Activated naive CD8-positive, alpha-beta T cell (primary cell): ENCODE data around the gene PIP4K2A.

ENCODE experiments used
- H3K27ac Mint-ChIP-seq: one replicate; pipeline ENCODE4 v1.8.0; 2021; ENCODE audit warnings: mixed read lengths
- H3K27me3 Mint-ChIP-seq: one replicate; pipeline ENCODE4 v1.8.0; 2021; ENCODE audit warnings: mixed read lengths
- H3K36me3 Mint-ChIP-seq: one replicate; pipeline ENCODE4 v1.8.0; 2021; ENCODE audit warnings: mixed read lengths
- H3K4me1 Mint-ChIP-seq: one replicate; pipeline ENCODE4 v1.8.0; 2021; ENCODE audit warnings: low read depth, mixed read lengths
- H3K4me3 Mint-ChIP-seq: one replicate; pipeline ENCODE4 v1.8.0; 2021; ENCODE audit warnings: mild to moderate bottlenecking, mixed read lengths
- H3K9me3 Mint-ChIP-seq: one replicate; pipeline ENCODE4 v1.8.0; 2021; ENCODE audit warnings: low read depth, mixed read lengths

The PIP4K2A gene

GRCh38 chr10:22712211-22712955, 2.0 kb downstream of the PIP4K2A start:
- peak overlapping the region; percentile 90 for H3K4me3 Mint-ChIP-seq
- no peaks in the 10 kb centered on the region for H3K27me3 Mint-ChIP-seq
- no peaks in the 10 kb centered on the region for H3K9me3 Mint-ChIP-seq
- H3K36me3 Mint-ChIP-seq = peaks cover 3% of the 10 kb centered on the region
- H3K4me1 Mint-ChIP-seq = peaks cover 55% of the 10 kb centered on the region
- peak overlapping the region; percentile 96 for H3K27ac Mint-ChIP-seq

GRCh38 chr10:22711373-22711772, 3.0 kb downstream of the PIP4K2A start:
- Mint-ChIP-seq H3K4me3 (peak overlapping the region; percentile 90), H3K9me3 (no peaks in the 10 kb centered on the region), H3K27ac (peak overlapping the region; percentile 90), H3K4me1 (peaks cover 63% of the 10 kb centered on the region), H3K36me3 (peaks cover 5% of the 10 kb centered on the region), H3K27me3 (no peaks in the 10 kb centered on the region)

- peaks cover 9% of the 10 kb centered on the region for H3K36me3 Mint-ChIP-seq
- no peaks in the 10 kb centered on the region for H3K27me3 Mint-ChIP-seq
- no peaks in the 10 kb centered on the region for H3K9me3 Mint-ChIP-seq
- H3K27ac Mint-ChIP-seq = peak overlapping the region; percentile 90
- H3K4me3 Mint-ChIP-seq = peak overlapping the region; percentile 90
- H3K4me1 Mint-ChIP-seq = peaks cover 72% of the 10 kb centered on the region
Measured at GRCh38 chr10:22710139-22710745, 4.1 kb downstream of the PIP4K2A start.

DNA sequence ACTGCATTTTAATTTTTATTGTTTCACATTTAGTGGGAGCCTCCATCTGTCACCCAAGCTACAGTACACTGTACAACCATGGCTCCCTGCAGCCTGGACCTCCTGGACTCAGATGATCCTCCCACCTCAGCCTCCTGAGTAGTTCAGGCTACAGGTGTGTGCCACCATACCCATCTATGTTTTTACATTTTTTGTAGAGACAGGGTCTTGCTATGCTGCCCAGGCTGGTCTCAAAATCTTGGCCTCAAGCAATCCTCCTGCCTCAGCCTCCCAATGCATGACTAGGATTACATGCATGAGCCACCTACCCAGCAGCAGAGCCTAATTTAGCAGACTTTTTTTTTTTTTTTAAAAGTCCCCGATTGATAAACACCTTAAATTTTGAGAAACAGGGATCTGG, 5.6 kb downstream of the PIP4K2A start:
- Mint-ChIP-seq H3K27me3 (no peaks in the 10 kb centered on the region), H3K36me3 (peaks cover 15% of the 10 kb centered on the region), H3K4me3 (peak overlapping the region; percentile 31), H3K4me1 (peaks cover 85% of the 10 kb centered on the region), H3K27ac (peak overlapping the region; percentile 90), H3K9me3 (no peaks in the 10 kb centered on the region)

GRCh38 chr10:22705527-22705926, 8.9 kb downstream of the PIP4K2A start:
- Mint-ChIP-seq H3K27me3 (no peaks in the 10 kb centered on the region), H3K4me3 (peak overlapping the region; percentile 28), H3K36me3 (peaks cover 20% of the 10 kb centered on the region), H3K27ac (peak overlapping the region; percentile 72), H3K9me3 (no peaks in the 10 kb centered on the region), H3K4me1 (peaks cover 96% of the 10 kb centered on the region)

DNA sequence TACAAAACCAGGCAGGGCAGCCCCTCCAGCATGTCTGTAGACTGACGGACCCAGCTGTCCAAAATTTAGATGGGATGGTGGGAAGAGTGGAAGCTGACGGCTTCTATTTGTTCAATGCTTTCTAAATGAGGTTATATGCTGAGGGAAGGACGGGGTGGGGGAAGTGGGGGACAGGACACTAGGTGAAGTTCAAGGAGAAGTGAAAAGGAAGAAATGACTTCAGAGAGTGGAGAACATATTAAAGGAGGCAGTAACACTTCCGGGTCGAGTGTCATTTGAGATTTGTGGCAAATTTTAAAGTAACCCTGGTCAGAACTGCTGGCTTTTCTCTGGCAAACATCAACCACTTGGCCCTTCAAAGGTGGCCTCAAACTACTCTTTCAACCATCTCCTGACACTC, 9.4 kb downstream of the PIP4K2A start:
- H3K27me3 Mint-ChIP-seq = no peaks in the 10 kb centered on the region
- peaks cover 96% of the 10 kb centered on the region for H3K4me1 Mint-ChIP-seq
- H3K36me3 Mint-ChIP-seq = peaks cover 20% of the 10 kb centered on the region
- H3K4me3 Mint-ChIP-seq = peak overlapping the region; percentile 51
- no peaks in the 10 kb centered on the region for H3K9me3 Mint-ChIP-seq
- H3K27ac Mint-ChIP-seq = peak overlapping the region; percentile 92

GRCh38 chr10:22704471-22704911, 9.9 kb downstream of the PIP4K2A start:
- Mint-ChIP-seq H3K27me3 (no peaks in the 10 kb centered on the region), H3K4me3 (peak overlapping the region; percentile 51), H3K4me1 (peaks cover 95% of the 10 kb centered on the region), H3K36me3 (peaks cover 20% of the 10 kb centered on the region), H3K27ac (peak overlapping the region; percentile 92), H3K9me3 (no peaks in the 10 kb centered on the region)

- Mint-ChIP-seq H3K4me3 (no peak overlapping the region), H3K36me3 (peaks cover 17% of the 10 kb centered on the region), H3K4me1 (peaks cover 93% of the 10 kb centered on the region), H3K9me3 (no peaks in the 10 kb centered on the region), H3K27ac (peak overlapping the region; percentile 86), H3K27me3 (no peaks in the 10 kb centered on the region)
Measured at GRCh38 chr10:22702348-22702747, 12.0 kb downstream of the PIP4K2A start.

GRCh38 chr10:22701132-22701826, 13.1 kb downstream of the PIP4K2A start:
- H3K27ac Mint-ChIP-seq = peak overlapping the region; percentile 86
- H3K4me1 Mint-ChIP-seq = peaks cover 92% of the 10 kb centered on the region
- no peaks in the 10 kb centered on the region for H3K9me3 Mint-ChIP-seq
- peaks cover 14% of the 10 kb centered on the region for H3K36me3 Mint-ChIP-seq
- H3K27me3 Mint-ChIP-seq = no peaks in the 10 kb centered on the region
- H3K4me3 Mint-ChIP-seq = peak overlapping the region; percentile 34

- no peak overlapping the region for H3K4me3 Mint-ChIP-seq
- H3K27me3 Mint-ChIP-seq = no peaks in the 10 kb centered on the region
- peaks cover 11% of the 10 kb centered on the region for H3K36me3 Mint-ChIP-seq
- peak overlapping the region; percentile 86 for H3K27ac Mint-ChIP-seq
- peaks cover 92% of the 10 kb centered on the region for H3K4me1 Mint-ChIP-seq
- H3K9me3 Mint-ChIP-seq = no peaks in the 10 kb centered on the region
Measured at GRCh38 chr10:22700489-22700888, 13.9 kb downstream of the PIP4K2A start.

GRCh38 chr10:22699976-22700375, 14.4 kb downstream of the PIP4K2A start:
- peaks cover 93% of the 10 kb centered on the region for H3K4me1 Mint-ChIP-seq

DNA sequence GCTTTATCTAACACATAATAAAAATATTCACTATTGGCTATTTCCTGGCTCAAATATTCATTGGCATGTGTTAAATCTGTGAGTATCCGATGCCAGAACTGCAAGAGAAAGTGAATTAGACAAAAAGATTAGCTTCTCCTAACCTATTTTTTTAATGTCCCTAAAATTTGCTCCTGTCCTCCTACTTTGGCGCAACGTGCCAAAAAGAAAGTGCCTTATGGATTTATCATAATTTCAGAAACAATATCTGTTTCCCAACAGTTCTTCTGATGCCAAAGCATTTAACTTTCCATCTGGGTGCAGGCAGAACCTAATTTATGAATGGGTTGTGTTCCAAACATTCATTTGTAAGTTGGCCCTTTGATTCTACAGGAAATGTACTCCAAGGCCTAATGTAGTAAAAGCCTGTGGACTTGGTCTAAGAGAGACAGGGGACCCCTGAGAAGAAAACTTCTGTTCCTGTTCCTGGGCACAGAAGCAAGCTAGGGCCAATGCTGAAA, 15.4 kb downstream of the PIP4K2A start:
- H3K4me1 Mint-ChIP-seq = peaks cover 93% of the 10 kb centered on the region
- peaks cover 7% of the 10 kb centered on the region for H3K36me3 Mint-ChIP-seq
- H3K27ac Mint-ChIP-seq = peak overlapping the region; percentile 77
- no peak overlapping the region for H3K4me3 Mint-ChIP-seq
- no peaks in the 10 kb centered on the region for H3K9me3 Mint-ChIP-seq
- no peaks in the 10 kb centered on the region for H3K27me3 Mint-ChIP-seq

More at GRCh38 chr10:22699976-22700375, 14.4 kb downstream of the PIP4K2A start:
- Mint-ChIP-seq H3K36me3 (peaks cover 11% of the 10 kb centered on the region), H3K9me3 (no peaks in the 10 kb centered on the region), H3K27me3 (no peaks in the 10 kb centered on the region), H3K4me3 (no peak overlapping the region), H3K27ac (peak overlapping the region; percentile 86)

DNA sequence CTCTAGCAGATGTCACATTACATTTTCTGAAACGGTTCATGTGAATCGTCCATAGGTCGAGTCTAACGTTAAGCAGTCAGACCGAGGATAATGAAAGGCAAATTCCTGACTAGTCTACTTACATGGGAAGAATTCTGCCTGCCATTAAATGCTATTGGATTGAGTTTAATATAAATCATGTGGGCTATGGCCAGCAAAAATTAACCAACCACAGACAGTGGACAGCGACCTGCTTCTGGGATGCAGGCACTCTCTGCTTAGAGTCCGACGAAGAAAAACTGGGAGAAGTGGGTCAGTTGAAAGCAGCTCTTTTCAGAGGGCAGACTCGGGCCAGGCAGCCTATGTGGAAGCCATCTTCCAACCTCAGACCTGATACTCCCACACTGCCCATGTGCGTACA, 16.6 kb downstream of the PIP4K2A start:
- Mint-ChIP-seq H3K27me3 (no peaks in the 10 kb centered on the region), H3K36me3 (peaks cover 7% of the 10 kb centered on the region), H3K9me3 (no peaks in the 10 kb centered on the region), H3K4me1 (peaks cover 94% of the 10 kb centered on the region), H3K27ac (peak overlapping the region; percentile 25), H3K4me3 (no peak overlapping the region)

- Mint-ChIP-seq H3K4me1 (peaks cover 94% of the 10 kb centered on the region), H3K27ac (peak overlapping the region; percentile 86), H3K9me3 (no peaks in the 10 kb centered on the region), H3K27me3 (no peaks in the 10 kb centered on the region), H3K36me3 (peaks cover 3% of the 10 kb centered on the region), H3K4me3 (no peak overlapping the region)
Measured at GRCh38 chr10:22697101-22697500, 17.3 kb downstream of the PIP4K2A start.

- H3K27me3 Mint-ChIP-seq = no peaks in the 10 kb centered on the region
- peak overlapping the region; percentile 96 for H3K27ac Mint-ChIP-seq
- peaks cover 95% of the 10 kb centered on the region for H3K4me1 Mint-ChIP-seq
- H3K36me3 Mint-ChIP-seq = peaks cover 3% of the 10 kb centered on the region
- H3K4me3 Mint-ChIP-seq = peak overlapping the region; percentile 48
- H3K9me3 Mint-ChIP-seq = no peaks in the 10 kb centered on the region
Measured at GRCh38 chr10:22693860-22694259, 20.5 kb downstream of the PIP4K2A start.
